ENCODE measurements around the gene TMEM44.

Gene TMEM44

DNA sequence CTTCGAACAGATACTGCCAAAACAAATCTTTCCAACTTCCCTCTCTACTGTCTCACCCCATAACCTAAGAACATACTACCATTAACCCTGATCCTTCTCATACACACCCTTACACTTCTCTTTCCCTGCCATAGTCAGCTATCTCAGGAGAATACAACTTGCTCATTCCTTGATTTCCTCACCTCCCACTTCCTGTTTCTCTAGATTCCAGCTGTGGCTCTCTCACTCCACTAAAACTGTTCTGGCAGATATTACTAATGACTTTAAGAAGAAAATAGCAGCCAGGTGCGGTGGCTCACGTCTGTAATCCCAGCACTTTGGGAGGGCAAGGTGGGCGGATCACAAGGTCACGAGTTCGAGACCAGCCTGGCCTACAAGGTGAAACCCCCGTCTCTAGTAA, 34.1 kb upstream of the TMEM44 start:
- Histone ChIP-seq H3K4me3 (ENCODE audit: low read length) (no peak overlapping the region), H3K9ac (ENCODE audit: low read length) (no peak overlapping the region), H2AFZ (ENCODE audit: low read depth, low read length) (no peak overlapping the region), H3K27ac (ENCODE audit: low read length) (no peak overlapping the region), H4K20me1 (ENCODE audit: insufficient read depth, low read length) (0 out of 2 replicates have a peak, but pooled peaks cover 3% of the 10 kb centered on the region), H3K4me2 (ENCODE audit: low read length) (no peak overlapping the region), H3K9me3 (ENCODE audit: insufficient read depth, low read length) (no peaks in the 10 kb centered on the region), H3K36me3 (replicated peaks; ENCODE audit: low read depth, low read length) (peaks cover 30% of the 10 kb centered on the region), H3K79me2 (ENCODE audit: low read length) (peaks cover 40% of the 10 kb centered on the region), H3K27me3 (ENCODE audit: low read depth, low read length) (no peaks in the 10 kb centered on the region), H3K4me1 (ENCODE audit: low read length) (peaks cover 20% of the 10 kb centered on the region)
- no peak for TF ChIP-seq EZH2phosphoT487 (IDR thresholded peaks at IDR 0.05; ENCODE audit: low read depth)
- TF ChIP-seq, protein P1, sequence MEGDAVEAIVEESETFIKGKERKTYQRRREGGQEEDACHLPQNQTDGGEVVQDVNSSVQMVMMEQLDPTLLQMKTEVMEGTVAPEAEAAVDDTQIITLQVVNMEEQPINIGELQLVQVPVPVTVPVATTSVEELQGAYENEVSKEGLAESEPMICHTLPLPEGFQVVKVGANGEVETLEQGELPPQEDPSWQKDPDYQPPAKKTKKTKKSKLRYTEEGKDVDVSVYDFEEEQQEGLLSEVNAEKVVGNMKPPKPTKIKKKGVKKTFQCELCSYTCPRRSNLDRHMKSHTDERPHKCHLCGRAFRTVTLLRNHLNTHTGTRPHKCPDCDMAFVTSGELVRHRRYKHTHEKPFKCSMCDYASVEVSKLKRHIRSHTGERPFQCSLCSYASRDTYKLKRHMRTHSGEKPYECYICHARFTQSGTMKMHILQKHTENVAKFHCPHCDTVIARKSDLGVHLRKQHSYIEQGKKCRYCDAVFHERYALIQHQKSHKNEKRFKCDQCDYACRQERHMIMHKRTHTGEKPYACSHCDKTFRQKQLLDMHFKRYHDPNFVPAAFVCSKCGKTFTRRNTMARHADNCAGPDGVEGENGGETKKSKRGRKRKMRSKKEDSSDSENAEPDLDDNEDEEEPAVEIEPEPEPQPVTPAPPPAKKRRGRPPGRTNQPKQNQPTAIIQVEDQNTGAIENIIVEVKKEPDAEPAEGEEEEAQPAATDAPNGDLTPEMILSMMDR (IDR thresholded peaks at IDR 0.05; ENCODE audit: low read depth, low read length), result no peak

DNA sequence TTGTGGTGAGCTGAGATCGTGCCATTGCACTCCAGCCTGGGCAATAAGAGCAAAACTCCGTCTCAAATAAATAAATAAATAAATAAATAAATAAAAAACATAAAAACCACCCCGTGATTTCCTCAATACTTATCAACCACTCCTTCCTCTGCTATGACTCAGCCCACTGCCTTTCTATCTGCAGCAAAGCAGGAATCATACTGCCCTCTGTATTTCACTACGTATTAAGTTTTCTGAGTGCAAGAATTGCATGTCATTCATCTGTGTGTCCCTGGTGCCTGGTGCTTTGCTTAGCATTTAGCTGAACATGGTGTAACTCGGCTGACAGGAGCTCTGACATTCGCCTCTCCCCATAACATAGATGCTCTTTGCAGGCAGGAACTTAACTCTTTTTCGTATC, 31.6 kb upstream of the TMEM44 start:
- Histone ChIP-seq H3K4me1 (ENCODE audit: low read length) (peaks cover 6% of the 10 kb centered on the region; the same call in 1 of the 2 replicates), H3K4me2 (ENCODE audit: low read length) (no peak overlapping the region), H4K20me1 (ENCODE audit: insufficient read depth, low read length) (no peaks in the 10 kb centered on the region), H3K79me2 (ENCODE audit: low read length) (peaks cover 18% of the 10 kb centered on the region), H3K4me3 (ENCODE audit: low read length) (no peak overlapping the region), H3K36me3 (replicated peaks; ENCODE audit: low read depth, low read length) (peaks cover 36% of the 10 kb centered on the region), H3K27ac (ENCODE audit: low read length) (no peak overlapping the region), H3K27me3 (ENCODE audit: low read depth, low read length) (no peaks in the 10 kb centered on the region), H2AFZ (ENCODE audit: low read depth, low read length) (no peak overlapping the region), H3K9me3 (ENCODE audit: insufficient read depth, low read length) (no peaks in the 10 kb centered on the region), H3K9ac (ENCODE audit: low read length) (no peak overlapping the region)
- TF ChIP-seq, protein P1 (IDR thresholded peaks at IDR 0.05; ENCODE audit: low read depth, low read length), result no peak
- TF ChIP-seq EZH2phosphoT487 (IDR thresholded peaks at IDR 0.05; ENCODE audit: low read depth), result no peak

DNA sequence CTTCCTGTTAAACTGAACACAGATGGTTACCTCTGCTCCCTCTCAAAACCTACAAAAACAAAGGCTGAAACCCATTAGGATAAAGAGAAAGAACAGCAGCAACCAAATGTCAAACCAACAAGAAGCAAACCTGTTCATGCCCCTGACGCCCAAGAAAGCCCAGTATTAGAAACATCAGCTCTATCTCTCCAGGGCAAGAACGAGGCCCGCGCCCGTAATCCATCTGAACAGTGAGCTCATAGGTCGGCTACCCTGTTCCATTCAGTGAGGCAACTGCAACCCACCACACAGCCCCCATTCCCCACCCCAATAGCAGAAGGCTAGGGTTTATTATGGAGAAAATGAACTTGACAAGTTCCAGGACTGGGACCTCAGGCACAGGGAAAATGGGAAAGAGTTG, 28.7 kb upstream of the TMEM44 start:
- Histone ChIP-seq H3K9me3 (ENCODE audit: insufficient read depth, low read length) (no peaks in the 10 kb centered on the region), H3K27ac (ENCODE audit: low read length) (no peak overlapping the region), H3K9ac (ENCODE audit: low read length) (no peak overlapping the region), H3K36me3 (replicated peaks; ENCODE audit: low read depth, low read length) (peaks cover 44% of the 10 kb centered on the region), H3K4me2 (ENCODE audit: low read length) (no peak overlapping the region), H3K79me2 (ENCODE audit: low read length) (no peaks in the 10 kb centered on the region), H3K27me3 (ENCODE audit: low read depth, low read length) (no peaks in the 10 kb centered on the region), H3K4me1 (ENCODE audit: low read length) (no peaks in the 10 kb centered on the region), H4K20me1 (ENCODE audit: insufficient read depth, low read length) (no peaks in the 10 kb centered on the region), H2AFZ (ENCODE audit: low read depth, low read length) (no peak overlapping the region), H3K4me3 (ENCODE audit: low read length) (no peak overlapping the region)
- TF ChIP-seq EZH2phosphoT487 (IDR thresholded peaks at IDR 0.05; ENCODE audit: low read depth), result no peak
- TF ChIP-seq, protein P1 (IDR thresholded peaks at IDR 0.05; ENCODE audit: low read depth, low read length), result no peak

DNA sequence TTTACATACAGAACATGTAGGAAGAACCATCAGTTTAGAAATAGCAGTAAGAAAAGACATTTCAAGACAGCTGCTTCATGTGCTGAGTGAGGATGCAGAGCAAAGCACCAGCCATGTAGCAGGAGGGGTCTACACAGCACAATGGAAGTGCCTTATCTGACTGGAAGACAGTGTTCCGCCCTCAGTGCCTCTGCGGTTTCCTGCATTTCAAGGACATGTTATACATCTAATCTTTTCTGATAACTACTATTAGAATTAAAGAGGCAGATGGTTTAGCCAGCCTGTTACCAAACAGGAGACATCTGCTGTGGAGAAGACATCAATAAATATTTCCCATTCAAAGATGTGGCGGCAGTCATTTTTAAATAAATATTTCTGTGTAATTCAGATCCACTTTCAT, 28.2 kb upstream of the TMEM44 start:
- H3K9me3 ChIP-seq (ENCODE audit: insufficient read depth, low read length), result no peaks in the 10 kb centered on the region
- H3K27me3 ChIP-seq (ENCODE audit: low read depth, low read length), result no peaks in the 10 kb centered on the region
- no peaks in the 10 kb centered on the region for H3K4me1 ChIP-seq (ENCODE audit: low read length)
- H3K4me2 ChIP-seq (ENCODE audit: low read length), result no peak overlapping the region
- no peaks in the 10 kb centered on the region for H3K79me2 ChIP-seq (ENCODE audit: low read length)
- no peak overlapping the region for H3K9ac ChIP-seq (ENCODE audit: low read length)
- H3K36me3 ChIP-seq (replicated peaks; ENCODE audit: low read depth, low read length), result peaks cover 44% of the 10 kb centered on the region
- TF ChIP-seq, protein P1 (IDR thresholded peaks at IDR 0.05; ENCODE audit: low read depth, low read length), result no peak
- no peak for TF ChIP-seq EZH2phosphoT487 (IDR thresholded peaks at IDR 0.05; ENCODE audit: low read depth)
- H3K27ac ChIP-seq (ENCODE audit: low read length), result no peak overlapping the region
- no peaks in the 10 kb centered on the region for H4K20me1 ChIP-seq (ENCODE audit: insufficient read depth, low read length)
- no peak overlapping the region for H3K4me3 ChIP-seq (ENCODE audit: low read length)
- H2AFZ ChIP-seq (ENCODE audit: low read depth, low read length), result no peak overlapping the region
